ENCODE measurements around the gene SOCS6. TPM values are rescaled to one million over a fixed set of nuclear protein-coding genes. Genes with fewer than 3 reads are reported as not detected.

Gene SOCS6
- total and polyA plus RNA-seq, 2 experiments from 2014 or later: 31.7 to 43.7 TPM

DNA sequence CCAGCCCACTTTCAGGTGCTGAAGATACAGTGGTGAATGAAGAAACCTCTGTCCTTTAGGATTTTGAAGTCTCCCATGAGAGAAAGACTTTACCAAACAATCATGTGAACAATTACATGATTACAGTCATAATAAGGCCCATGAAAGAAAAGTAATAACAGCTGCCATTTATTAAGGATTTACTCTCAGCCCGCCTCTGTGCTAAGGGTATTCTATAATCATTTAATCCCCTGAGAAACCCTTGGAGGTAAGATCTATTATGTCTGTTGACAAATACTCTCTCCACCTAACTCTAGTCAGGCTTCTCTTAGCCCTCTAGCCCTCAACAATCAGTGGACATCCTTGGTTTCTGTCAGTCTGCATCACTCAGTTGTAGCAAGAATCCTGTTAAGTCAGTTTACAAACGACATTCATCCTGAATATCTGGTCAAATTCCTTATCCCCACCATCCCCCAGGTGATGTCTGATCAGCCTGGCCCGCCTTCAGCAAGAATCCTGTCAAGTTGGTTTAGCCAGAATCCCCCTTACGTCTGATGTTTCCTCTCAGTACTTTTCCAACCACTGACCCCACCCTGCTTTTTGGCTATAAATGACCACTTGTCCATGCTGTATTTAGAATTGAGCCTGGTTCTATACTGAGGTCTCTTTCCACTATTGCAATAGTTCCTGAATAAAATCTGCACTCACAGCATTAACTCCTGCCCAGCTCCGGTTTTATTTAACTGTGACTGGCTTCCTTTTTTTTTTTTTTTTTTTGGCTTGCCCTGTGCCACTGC lies 12.2 kb upstream of the SOCS6 start:
- Histone ChIP-seq H2AFZ (no peak overlapping the region), H3K36me3 (ENCODE audit: low read depth) (no peaks in the 10 kb centered on the region), H3F3A (ENCODE audit: insufficient read depth) (no peaks in the 10 kb centered on the region), H3K79me2 (ENCODE audit: insufficient read depth) (no peaks in the 10 kb centered on the region), H3K9ac (no peak overlapping the region), H3K4me3 (no peak overlapping the region), H3K27ac (no peak overlapping the region), H3K9me3 (ENCODE audit: low read depth) (no peaks in the 10 kb centered on the region), H3K4me1 (ENCODE audit: insufficient read depth) (no peaks in the 10 kb centered on the region), H3K4me2 (ENCODE audit: unreplicated experiment) (no peak overlapping the region), H4K20me1 (ENCODE audit: insufficient read depth) (no peaks in the 10 kb centered on the region), H3K9me2 (ENCODE audit: insufficient read depth) (no peaks in the 10 kb centered on the region), H3K27me3 (replicated peaks; ENCODE audit: insufficient read depth) (no peaks in the 10 kb centered on the region)
- TF ChIP-seq EZH2 (IDR thresholded peaks at IDR 0.05; ENCODE audit: insufficient read depth, poor library complexity, severe bottlenecking) (no peak), EZH2phosphoT487 (IDR thresholded peaks at IDR 0.05; ENCODE audit: insufficient read depth, low read depth) (no peak)
- no peak for DNase-seq
- in situ Hi-C loops (cut with MboI): no loop called here
- WGBS, 2 experiments (ENCODE audit: low coverage in 1 of 2, low lambda C conversion rate in 2 of 2, missing lambda C conversion rate in 2 of 2): 38 to 44% methylated on average over 5 of the region's 5 CpGs

DNA sequence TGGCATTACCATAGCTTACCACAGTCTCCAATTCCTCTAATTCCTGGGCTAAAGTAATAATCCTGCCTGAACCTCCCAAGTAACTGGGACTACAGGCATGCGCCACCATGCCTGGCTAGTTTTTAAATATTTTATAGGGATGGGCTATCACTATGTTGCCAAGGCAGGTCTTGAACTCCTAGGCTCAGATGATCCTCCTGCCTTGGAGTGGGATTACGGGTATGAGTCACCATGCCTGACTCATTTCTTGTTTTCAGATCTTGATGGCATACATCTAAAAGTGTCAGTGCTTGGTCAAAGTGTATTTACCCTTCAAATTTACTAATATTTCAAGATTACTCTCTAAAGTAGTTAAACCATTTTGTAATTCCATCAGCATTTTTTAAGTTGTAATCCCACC lies 9.4 kb upstream of the SOCS6 start:
- Histone ChIP-seq H3K27ac (no peak overlapping the region), H3K4me3 (no peak overlapping the region), H3K36me3 (ENCODE audit: low read depth) (no peaks in the 10 kb centered on the region), H3K79me2 (ENCODE audit: insufficient read depth) (no peaks in the 10 kb centered on the region), H3K9me3 (ENCODE audit: low read depth) (no peaks in the 10 kb centered on the region), H3K4me2 (ENCODE audit: unreplicated experiment) (no peak overlapping the region), H3K4me1 (ENCODE audit: insufficient read depth) (peaks cover 4% of the 10 kb centered on the region), H3F3A (ENCODE audit: insufficient read depth) (no peaks in the 10 kb centered on the region), H3K9me2 (ENCODE audit: insufficient read depth) (no peaks in the 10 kb centered on the region), H4K20me1 (ENCODE audit: insufficient read depth) (no peaks in the 10 kb centered on the region), H3K27me3 (replicated peaks; ENCODE audit: insufficient read depth) (no peaks in the 10 kb centered on the region), H3K9ac (no peak overlapping the region), H2AFZ (no peak overlapping the region)
- WGBS, 2 experiments (ENCODE audit: low coverage in 1 of 2, low lambda C conversion rate in 2 of 2, missing lambda C conversion rate in 2 of 2): 80 to 94% methylated on average over 2 of the region's 2 CpGs
- TF ChIP-seq EZH2 (IDR thresholded peaks at IDR 0.05; ENCODE audit: insufficient read depth, poor library complexity, severe bottlenecking) (no peak), EZH2phosphoT487 (IDR thresholded peaks at IDR 0.05; ENCODE audit: insufficient read depth, low read depth) (no peak)
- in situ Hi-C loops (cut with MboI): no loop called here
- no peak for DNase-seq

DNA sequence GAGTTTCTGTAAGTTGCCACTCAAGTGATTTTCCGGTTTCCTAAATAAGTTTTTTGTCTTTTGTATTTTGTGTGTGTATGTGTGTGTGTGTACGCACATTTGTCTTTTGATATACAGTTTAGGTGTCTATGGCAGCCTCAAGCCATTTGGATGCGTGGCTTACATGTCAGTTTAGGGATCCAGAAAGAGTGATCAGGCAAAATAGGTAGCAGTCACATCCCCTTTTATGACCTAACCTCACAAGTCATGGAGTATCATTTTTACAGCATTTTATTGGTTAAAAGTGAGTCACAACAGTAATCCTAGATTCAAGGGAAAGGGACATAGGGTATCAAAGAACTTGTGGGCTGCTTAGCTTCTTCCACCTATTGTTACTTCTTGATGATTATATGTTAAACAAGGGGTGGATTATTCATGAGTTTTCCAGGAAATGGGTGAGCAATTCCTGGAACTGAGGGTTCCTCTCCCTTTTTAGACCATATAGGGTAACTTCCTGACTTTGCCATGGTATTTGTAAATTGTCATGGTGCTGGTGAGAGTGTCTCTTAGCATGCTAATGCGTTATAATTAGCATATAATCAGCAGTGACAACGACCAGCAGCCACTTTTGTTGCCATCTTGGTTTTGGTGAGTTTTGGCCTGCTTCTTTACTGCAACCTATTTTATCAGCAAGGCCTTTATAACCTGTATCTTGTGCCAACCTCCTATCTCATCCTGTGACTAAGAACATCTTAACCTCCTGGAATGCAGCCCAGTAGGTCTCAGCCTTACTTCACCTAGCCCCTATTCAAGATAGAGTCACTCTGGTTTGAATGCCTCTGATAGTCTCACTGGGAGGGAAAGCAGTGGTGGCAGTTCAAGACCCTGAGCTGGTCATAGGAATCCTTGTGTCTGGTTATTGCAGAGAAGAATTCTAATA lies 8.6 kb upstream of the SOCS6 start:
- Histone ChIP-seq H3K9ac (no peak overlapping the region), H3K36me3 (ENCODE audit: low read depth) (no peaks in the 10 kb centered on the region), H3K9me3 (ENCODE audit: low read depth) (no peaks in the 10 kb centered on the region), H3F3A (ENCODE audit: insufficient read depth) (no peaks in the 10 kb centered on the region), H3K4me2 (ENCODE audit: unreplicated experiment) (no peak overlapping the region), H3K9me2 (ENCODE audit: insufficient read depth) (no peaks in the 10 kb centered on the region), H3K79me2 (ENCODE audit: insufficient read depth) (no peaks in the 10 kb centered on the region), H4K20me1 (ENCODE audit: insufficient read depth) (no peaks in the 10 kb centered on the region), H3K27me3 (replicated peaks; ENCODE audit: insufficient read depth) (no peaks in the 10 kb centered on the region), H3K4me3 (no peak overlapping the region), H3K27ac (no peak overlapping the region), H2AFZ (no peak overlapping the region), H3K4me1 (ENCODE audit: insufficient read depth) (peaks cover 4% of the 10 kb centered on the region)
- TF ChIP-seq EZH2 (IDR thresholded peaks at IDR 0.05; ENCODE audit: insufficient read depth, poor library complexity, severe bottlenecking): no peak
- TF ChIP-seq EZH2phosphoT487 (IDR thresholded peaks at IDR 0.05; ENCODE audit: insufficient read depth, low read depth): no peak
- in situ Hi-C loops (cut with MboI): no loop called here
- peak; percentile 40 for DNase-seq
- WGBS, 2 experiments (ENCODE audit: low coverage in 1 of 2, low lambda C conversion rate in 2 of 2, missing lambda C conversion rate in 2 of 2): 95 to 96% methylated on average over 5 of the region's 5 CpGs

DNA sequence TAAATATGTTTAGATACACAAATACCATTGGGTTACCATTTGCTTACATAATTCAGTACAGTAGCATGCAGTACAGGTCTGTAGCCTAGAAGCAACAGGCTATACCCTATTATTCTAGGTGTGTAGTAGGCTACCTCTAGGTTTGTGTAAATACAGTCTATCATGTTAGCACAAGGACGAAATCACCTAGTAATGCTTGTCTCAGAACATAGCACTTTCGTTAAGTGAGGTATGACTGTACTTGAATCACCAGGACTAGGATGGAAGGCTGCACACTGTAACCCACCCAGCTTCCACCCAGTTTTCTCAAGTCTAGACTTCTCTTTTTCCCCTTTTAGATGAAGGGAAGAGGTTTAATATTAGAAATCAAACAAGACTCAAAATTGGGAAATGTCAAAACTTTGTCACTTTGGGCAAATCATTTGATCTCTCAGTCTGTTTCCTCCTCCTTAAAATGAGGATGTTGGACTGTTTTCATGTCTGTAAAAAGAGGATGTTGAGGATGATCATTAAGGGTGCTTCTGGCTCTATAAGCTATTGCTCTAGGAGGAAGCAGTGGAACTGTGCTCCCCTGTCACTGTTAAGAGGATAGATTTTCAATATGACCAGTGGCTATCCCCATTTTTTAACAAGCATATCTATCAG lies 3.7 kb upstream of the SOCS6 start:
- H3K9ac ChIP-seq: no peak overlapping the region
- no peaks in the 10 kb centered on the region for H3K27me3 ChIP-seq (replicated peaks; ENCODE audit: insufficient read depth)
- in situ Hi-C loops (cut with MboI): no loop called here
- H3F3A ChIP-seq (ENCODE audit: insufficient read depth): peaks cover 15% of the 10 kb centered on the region
- H3K4me3 ChIP-seq: no peak overlapping the region
- TF ChIP-seq EZH2phosphoT487 (IDR thresholded peaks at IDR 0.05; ENCODE audit: insufficient read depth, low read depth): no peak
- no peak for TF ChIP-seq EZH2 (IDR thresholded peaks at IDR 0.05; ENCODE audit: insufficient read depth, poor library complexity, severe bottlenecking)
- DNase-seq: no peak
- 83 to 89% methylated on average over 2 of the region's 2 CpGs for WGBS, 2 experiments (ENCODE audit: low coverage in 1 of 2, low lambda C conversion rate in 2 of 2, missing lambda C conversion rate in 2 of 2)
- no peak overlapping the region for H3K4me2 ChIP-seq (ENCODE audit: unreplicated experiment)
- H3K79me2 ChIP-seq (ENCODE audit: insufficient read depth): peaks cover 6% of the 10 kb centered on the region
- no peaks in the 10 kb centered on the region for H3K9me2 ChIP-seq (ENCODE audit: insufficient read depth)
- H4K20me1 ChIP-seq (ENCODE audit: insufficient read depth): no peaks in the 10 kb centered on the region
- no peak overlapping the region for H3K27ac ChIP-seq
- H3K4me1 ChIP-seq (ENCODE audit: insufficient read depth): peaks cover 4% of the 10 kb centered on the region
- no peaks in the 10 kb centered on the region for H3K9me3 ChIP-seq (ENCODE audit: low read depth)
- no peak overlapping the region for H2AFZ ChIP-seq
- no peaks in the 10 kb centered on the region for H3K36me3 ChIP-seq (ENCODE audit: low read depth)
